Mesendoderm (in vitro differentiated cells): ENCODE data around the gene KCNAB2.

Experiments used
- DNase-seq: peaks from one replicate; pipeline ENCODE4 v3.0.0; 2013
- H2AK5ac ChIP-seq: 2 replicates; pipeline ENCODE4 v1.6.1; 2013; ENCODE audit warnings: low read length, inconsistent platforms
- H2BK120ac ChIP-seq: 2 replicates; pipeline ENCODE4 v1.6.1; 2013; ENCODE audit warnings: low read depth, mild to moderate bottlenecking, low read length, moderate library complexity, mixed read lengths
- H2BK15ac ChIP-seq: replicated peaks from 2 replicates; pipeline ENCODE4 v1.6.1; 2013; ENCODE audit warnings: low read depth, mild to moderate bottlenecking, moderate library complexity
- H2BK5ac ChIP-seq: 2 replicates; pipeline ENCODE4 v1.6.1; 2013; ENCODE audit warnings: low read length, inconsistent platforms
- H3K18ac ChIP-seq: 2 replicates; pipeline ENCODE4 v1.6.1; 2013; ENCODE audit warnings: mild to moderate bottlenecking, low read length, mixed read lengths
- H3K23ac ChIP-seq: one replicate; pipeline ENCODE4 v1.6.1; 2013; ENCODE audit warnings: low read length
- H3K27ac ChIP-seq: 2 replicates; pipeline ENCODE4 v1.5.1; 2013; ENCODE audit warnings: low read depth, mild to moderate bottlenecking, inconsistent platforms, low read length, moderate library complexity
- H3K27me3 ChIP-seq: 2 replicates; pipeline ENCODE4 v1.6.1; 2013; ENCODE audit warnings: low read length, control low read depth, mild to moderate bottlenecking, inconsistent platforms; ENCODE audit not compliant: insufficient read depth, poor library complexity
- H3K36me3 ChIP-seq: 2 replicates; pipeline ENCODE4 v1.6.1; 2013; ENCODE audit warnings: low read length, inconsistent platforms; ENCODE audit not compliant: control insufficient read depth, insufficient read depth
- H3K4ac ChIP-seq: one replicate; pipeline ENCODE4 v1.6.1; 2013; ENCODE audit warnings: low read depth, mild to moderate bottlenecking, low read length, moderate library complexity
- H3K4me1 ChIP-seq: 2 replicates; pipeline ENCODE4 v1.6.1; 2013; ENCODE audit warnings: low read depth, low read length, inconsistent platforms; ENCODE audit not compliant: control insufficient read depth
- H3K4me2 ChIP-seq: 2 replicates; pipeline ENCODE4 v1.6.1; 2013; ENCODE audit warnings: low read length
- H3K4me3 ChIP-seq: 2 replicates; pipeline ENCODE4 v1.5.1; 2013; ENCODE audit warnings: mild to moderate bottlenecking, low read length
- H3K56ac ChIP-seq: one replicate; pipeline ENCODE4 v1.6.1; 2013; ENCODE audit warnings: low read length
- H3K79me1 ChIP-seq: 2 replicates; pipeline ENCODE4 v1.6.1; 2013; ENCODE audit warnings: low read length, inconsistent platforms
- H3K79me2 ChIP-seq: 2 replicates; pipeline ENCODE4 v1.6.1; 2013; ENCODE audit warnings: mild to moderate bottlenecking, low read length; ENCODE audit not compliant: control insufficient read depth, insufficient read depth
- H3K9ac ChIP-seq: 2 replicates; pipeline ENCODE4 v1.6.1; 2013; ENCODE audit warnings: low read length, inconsistent platforms
- H4K5ac ChIP-seq: one replicate; pipeline ENCODE4 v1.6.1; 2013; ENCODE audit warnings: low read length
- H4K8ac ChIP-seq: one replicate; pipeline ENCODE4 v1.6.1; 2013; ENCODE audit warnings: low read depth, mild to moderate bottlenecking, control low read depth, low read length, moderate library complexity
- WGBS: extraction: QIAGEN DNeasy Blood & Tissue Kit; methylation state at CpG from one replicate; pipeline ENCODE4 v1.1.7; 2013; ENCODE audit warnings: low lambda C conversion rate, missing lambda C conversion rate; ENCODE audit not compliant: insufficient coverage; ENCODE audit errors: extremely low coverage; 5-methylcytosine and 5-hydroxymethylcytosine counted together

The KCNAB2 gene

GRCh38 chr1:5999711-6000443 lies 45.8 kb upstream of the KCNAB2 start:
- WGBS, result no CpG with 5 or more reads among the region's 28 CpGs
- no peaks in the 10 kb centered on the region for H3K79me2 ChIP-seq
- no peak overlapping the region for H4K8ac ChIP-seq
- no peak overlapping the region for H2BK5ac ChIP-seq
- no peak overlapping the region for H2BK15ac ChIP-seq
- H2BK120ac ChIP-seq, result no peak overlapping the region
- no peak overlapping the region for H3K4me3 ChIP-seq
- H3K27me3 ChIP-seq, result no peaks in the 10 kb centered on the region
- no peaks in the 10 kb centered on the region for H3K36me3 ChIP-seq
- H3K23ac ChIP-seq, result no peak overlapping the region
- H3K18ac ChIP-seq, result no peak overlapping the region
- H4K5ac ChIP-seq, result no peak overlapping the region
- H3K9ac ChIP-seq, result no peak overlapping the region
- no peak overlapping the region for H3K27ac ChIP-seq
- H3K79me1 ChIP-seq, result no peaks in the 10 kb centered on the region
- H3K56ac ChIP-seq, result no peak overlapping the region
- no peak overlapping the region for H2AK5ac ChIP-seq
- no peaks in the 10 kb centered on the region for H3K4me1 ChIP-seq
- H3K4ac ChIP-seq, result no peak overlapping the region
- H3K4me2 ChIP-seq, result no peak overlapping the region
- no peak for DNase-seq

- H3K18ac ChIP-seq, result no peak overlapping the region
- no peak overlapping the region for H2BK15ac ChIP-seq
- WGBS, result no CpG with 5 or more reads among the region's 17 CpGs
- H3K27me3 ChIP-seq, result no peaks in the 10 kb centered on the region
- H3K79me2 ChIP-seq, result no peaks in the 10 kb centered on the region
- H3K56ac ChIP-seq, result no peak overlapping the region
- H3K4me1 ChIP-seq, result no peaks in the 10 kb centered on the region
- no peak overlapping the region for H3K9ac ChIP-seq
- H2BK120ac ChIP-seq, result no peak overlapping the region
- H3K79me1 ChIP-seq, result no peaks in the 10 kb centered on the region
- H2BK5ac ChIP-seq, result no peak overlapping the region
- no peak overlapping the region for H2AK5ac ChIP-seq
- no peak overlapping the region for H3K4me2 ChIP-seq
- H3K23ac ChIP-seq, result no peak overlapping the region
- DNase-seq, result no peak
- H3K36me3 ChIP-seq, result no peaks in the 10 kb centered on the region
- H4K8ac ChIP-seq, result no peak overlapping the region
- no peak overlapping the region for H3K4me3 ChIP-seq
- no peak overlapping the region for H4K5ac ChIP-seq
- H3K27ac ChIP-seq, result no peak overlapping the region
- H3K4ac ChIP-seq, result no peak overlapping the region
Observed at GRCh38 chr1:6000444-6001288, 45.0 kb upstream of the KCNAB2 start.

DNA sequence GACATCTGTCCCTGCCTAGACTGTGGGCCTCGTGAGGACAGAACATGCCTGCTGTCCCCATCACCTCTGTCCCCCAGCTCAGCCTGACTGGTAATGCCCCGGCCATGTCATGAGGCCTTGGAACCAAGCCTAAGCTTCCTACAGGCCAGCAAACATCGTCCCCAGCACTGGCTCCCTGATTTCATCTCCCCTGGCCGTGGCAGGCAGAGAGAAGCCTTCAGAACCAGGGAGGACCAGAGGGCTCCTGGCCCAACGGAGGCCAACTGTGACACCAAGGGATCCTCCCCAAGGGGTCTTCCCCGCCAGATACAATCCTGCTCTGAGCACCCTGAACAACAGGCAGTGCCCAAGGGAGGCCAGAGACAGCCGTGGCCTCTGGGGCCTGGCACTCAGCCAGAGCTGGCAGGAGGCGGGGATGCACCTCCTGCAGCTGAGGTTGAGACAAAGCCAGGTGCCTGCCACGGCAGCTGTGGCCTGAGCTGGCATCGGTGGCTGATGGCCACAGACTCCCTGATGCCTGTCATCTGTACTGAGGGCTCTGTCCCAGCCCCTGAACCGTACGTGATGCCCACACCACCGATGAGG lies 43.6 kb upstream of the KCNAB2 start:
- no CpG with 5 or more reads among the region's 13 CpGs for WGBS
- no peak overlapping the region for H3K27ac ChIP-seq

DNA sequence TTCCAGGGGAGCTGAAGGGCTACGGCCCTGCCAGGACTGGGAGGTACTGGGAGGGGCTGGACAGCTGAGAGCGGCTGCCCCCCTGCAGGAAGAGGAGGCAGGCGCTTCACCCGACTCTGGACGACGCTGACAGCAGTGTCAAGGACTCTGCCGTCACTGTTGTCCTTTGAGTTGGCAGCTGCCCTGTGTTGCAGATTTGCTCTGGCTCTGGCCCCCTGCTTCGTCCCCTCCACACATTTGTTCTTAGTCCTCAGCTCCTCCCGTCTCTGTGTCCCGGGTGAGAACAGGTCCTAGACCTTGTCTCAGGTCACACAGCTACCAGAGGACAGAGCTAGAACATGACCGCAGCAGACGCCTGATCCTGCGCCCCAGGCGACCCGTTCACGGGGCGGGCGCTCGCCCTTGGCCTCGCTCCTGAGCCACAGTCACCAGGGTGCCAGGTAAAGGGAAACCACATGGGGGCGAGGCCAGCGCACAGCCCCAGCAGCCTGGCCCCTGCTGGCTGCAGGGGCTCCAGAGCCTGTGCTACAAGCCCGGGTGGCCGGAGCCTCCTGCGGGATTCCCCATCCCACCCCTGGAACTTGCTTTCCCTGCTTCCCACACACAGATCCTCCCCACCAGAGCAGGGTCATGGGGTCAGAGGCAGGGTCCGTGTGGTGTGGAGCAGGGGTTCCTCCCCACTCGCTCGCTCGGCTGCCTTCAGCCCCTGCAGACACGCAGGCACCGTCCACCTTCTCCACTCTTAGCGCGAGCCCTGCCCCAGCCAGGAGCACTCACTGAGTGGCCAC lies 42.8 kb upstream of the KCNAB2 start:
- no peaks in the 10 kb centered on the region for H3K79me2 ChIP-seq
- no peak overlapping the region for H2BK5ac ChIP-seq

More for the DNA sequence above, 43.6 kb upstream of the KCNAB2 start:
- no peak overlapping the region for H4K8ac ChIP-seq
- H2AK5ac ChIP-seq, result no peak overlapping the region
- no peaks in the 10 kb centered on the region for H3K36me3 ChIP-seq
- no peak overlapping the region for H3K4me2 ChIP-seq
- no peak overlapping the region for H3K4me3 ChIP-seq
- no peak overlapping the region for H4K5ac ChIP-seq
- no peak overlapping the region for H3K9ac ChIP-seq
- H2BK15ac ChIP-seq, result no peak overlapping the region
- no peak for DNase-seq
- no peak overlapping the region for H3K23ac ChIP-seq
- no peak overlapping the region for H3K4ac ChIP-seq
- no peak overlapping the region for H3K56ac ChIP-seq
- H2BK5ac ChIP-seq, result no peak overlapping the region
- H3K18ac ChIP-seq, result no peak overlapping the region
- H3K4me1 ChIP-seq, result no peaks in the 10 kb centered on the region
- no peaks in the 10 kb centered on the region for H3K79me2 ChIP-seq
- H2BK120ac ChIP-seq, result no peak overlapping the region
- H3K27me3 ChIP-seq, result no peaks in the 10 kb centered on the region
- H3K79me1 ChIP-seq, result no peaks in the 10 kb centered on the region

DNA sequence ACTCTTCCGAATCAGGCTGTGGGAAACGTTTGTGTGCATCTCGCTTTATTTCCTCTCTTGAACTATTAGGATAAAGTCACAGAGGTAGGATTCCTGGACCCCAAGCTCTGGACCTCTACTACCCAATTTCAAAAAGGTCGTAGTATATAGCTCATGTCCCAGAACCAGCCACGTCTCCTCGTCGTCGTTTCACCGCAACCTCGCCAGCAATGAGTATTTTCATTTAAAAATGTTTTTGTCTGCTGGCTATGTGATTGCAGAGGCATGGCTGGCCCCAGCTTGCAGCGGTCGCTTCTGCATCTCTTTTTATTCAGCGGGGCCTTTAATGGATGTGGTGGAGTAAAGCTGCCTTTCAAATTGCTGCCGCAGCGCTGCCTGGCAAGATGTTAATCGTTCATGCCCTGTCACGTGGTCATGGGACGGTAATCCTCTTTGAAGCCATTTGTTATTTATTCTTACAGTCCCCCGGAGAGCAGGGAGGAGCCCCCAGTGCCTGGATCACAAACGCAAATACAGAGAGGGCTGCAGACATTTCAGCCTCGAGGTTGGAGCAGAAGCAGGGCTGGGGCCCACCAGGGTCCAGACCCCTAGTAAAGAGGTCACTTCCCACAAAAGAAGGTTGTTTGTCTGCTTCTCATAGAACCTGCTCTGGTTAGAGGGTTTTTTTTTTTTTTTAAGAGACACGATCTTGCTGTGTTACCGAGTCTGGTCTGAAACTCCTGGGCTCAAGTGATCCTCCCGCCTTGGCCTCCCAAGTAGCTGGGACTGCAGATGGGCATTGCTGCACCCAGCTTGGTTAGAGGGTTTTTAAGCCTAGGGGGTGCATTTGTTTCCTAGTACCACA lies 41.9 kb upstream of the KCNAB2 start:
- Histone ChIP-seq H3K4me3 (no peak overlapping the region), H2AK5ac (no peak overlapping the region), H3K9ac (no peak overlapping the region), H3K79me2 (no peaks in the 10 kb centered on the region), H3K23ac (no peak overlapping the region), H3K36me3 (no peaks in the 10 kb centered on the region), H3K27me3 (no peaks in the 10 kb centered on the region), H3K79me1 (no peaks in the 10 kb centered on the region), H2BK15ac (no peak overlapping the region), H4K8ac (no peak overlapping the region), H3K4ac (no peak overlapping the region), H3K4me2 (no peak overlapping the region), H3K4me1 (no peaks in the 10 kb centered on the region), H3K18ac (no peak overlapping the region), H3K27ac (no peak overlapping the region), H3K56ac (no peak overlapping the region), H4K5ac (no peak overlapping the region), H2BK5ac (no peak overlapping the region), H2BK120ac (no peak overlapping the region)
- WGBS, result no CpG with 5 or more reads among the region's 24 CpGs
- no peak for DNase-seq

More for the DNA sequence above, 42.8 kb upstream of the KCNAB2 start:
- no peak overlapping the region for H3K23ac ChIP-seq
- no peak overlapping the region for H2BK120ac ChIP-seq
- H4K5ac ChIP-seq, result no peak overlapping the region
- no peak overlapping the region for H3K18ac ChIP-seq
- H3K4me3 ChIP-seq, result no peak overlapping the region
- H3K79me1 ChIP-seq, result no peaks in the 10 kb centered on the region
- no CpG with 5 or more reads among the region's 33 CpGs for WGBS
- no peak overlapping the region for H3K56ac ChIP-seq
- no peak for DNase-seq
- no peak overlapping the region for H3K4me2 ChIP-seq
- H4K8ac ChIP-seq, result no peak overlapping the region
- no peaks in the 10 kb centered on the region for H3K27me3 ChIP-seq
- H3K4me1 ChIP-seq, result no peaks in the 10 kb centered on the region
- no peak overlapping the region for H2BK15ac ChIP-seq
- no peak overlapping the region for H3K9ac ChIP-seq
- H3K27ac ChIP-seq, result no peak overlapping the region
- no peaks in the 10 kb centered on the region for H3K36me3 ChIP-seq
- H2AK5ac ChIP-seq, result no peak overlapping the region
- no peak overlapping the region for H3K4ac ChIP-seq
